H1 (cell line): ENCODE measurements around the gene TRAT1. TPM values are rescaled to one million over a fixed set of nuclear protein-coding genes. Genes with fewer than 3 reads are reported as not detected.

Experiments used
- CTCF ChIA-PET: fragments of 300-600 bp; sonication (Branson Sonifier 250); formaldehyde crosslinking; loops from one replicate; lab custom pipeline; 2021; ENCODE audit not compliant: partially characterized antibody; lab: Charles Lee
- POLR2A ChIA-PET: fragments of 300-600 bp; sonication (Branson Sonifier 250); formaldehyde crosslinking; loops from one replicate; lab custom pipeline; 2021; ENCODE audit warnings: inconsistent platforms; ENCODE audit not compliant: partially characterized antibody; lab: Charles Lee
- DNase-seq, 2 experiments: peaks; one replicate each; pipeline versions ENCODE4 v3.0.0 to v3.0.0-alpha.2; 2010 to 2022; ENCODE audit warnings: low spot score in 2 of 2, low read depth in 1 of 2, mixed read lengths in 1 of 2
- FAIRE-seq: peaks from 2 replicates; lab custom pipeline; 2011; peaks lifted over from hg19 to GRCh38; lab: Jason Lieb, UNC
- H2AFZ ChIP-seq: 2 replicates; pipeline ENCODE4 v1.8.1; 2012; ENCODE audit warnings: low read length, inconsistent platforms
- H2AK5ac ChIP-seq: 2 replicates; pipeline ENCODE4 v1.6.1; 2013; ENCODE audit warnings: low read depth, low read length
- H2BK120ac ChIP-seq: replicated peaks from 2 replicates; pipeline ENCODE3; 2013; ENCODE audit warnings: low read depth, low read length, inconsistent platforms
- H2BK12ac ChIP-seq: 2 replicates; pipeline ENCODE4 v1.6.1; 2013; ENCODE audit warnings: low read depth, low read length
- H2BK15ac ChIP-seq: 2 replicates; pipeline ENCODE4 v1.6.1; 2013; ENCODE audit warnings: low read length
- H2BK20ac ChIP-seq: 2 replicates; pipeline ENCODE4 v1.6.1; 2013; ENCODE audit warnings: low read length
- H2BK5ac ChIP-seq: 2 replicates; pipeline ENCODE4 v1.6.1; 2013; ENCODE audit warnings: low read depth, low read length
- H3K14ac ChIP-seq: 2 replicates; pipeline ENCODE4 v1.6.1; 2013; ENCODE audit warnings: inconsistent platforms; ENCODE audit not compliant: insufficient read length
- H3K18ac ChIP-seq: 2 replicates; pipeline ENCODE4 v1.6.1; 2013; ENCODE audit warnings: low read length; ENCODE audit errors: extremely low read depth
- H3K23ac ChIP-seq: 2 replicates; pipeline ENCODE4 v1.6.1; 2013; ENCODE audit warnings: inconsistent platforms; ENCODE audit not compliant: insufficient read length
- H3K23me2 ChIP-seq: 2 replicates; pipeline ENCODE4 v1.6.1; 2013; ENCODE audit warnings: low read depth, low read length
- H3K27ac ChIP-seq: 2 replicates; pipeline ENCODE4 v1.6.1; 2011; ENCODE audit warnings: low read depth, low read length, inconsistent platforms
- H3K27me3 ChIP-seq, 4 experiments: replicated peaks in 1 of 4; 1 replicate in 1 of 4; 2 replicates in 3 of 4; pipeline versions ENCODE4 v1.6.1 to v1.8.1; 2011 to 2013; ENCODE audit warnings: low read length in 3 of 4, mild to moderate bottlenecking in 3 of 4, inconsistent platforms in 2 of 4, mixed read lengths in 2 of 4, moderate library complexity in 1 of 4; ENCODE audit not compliant: control insufficient read depth in 3 of 4, insufficient read depth in 3 of 4; ENCODE audit errors: extremely low read depth in 1 of 4
- H3K36me3 ChIP-seq, 4 experiments: 2 replicates each; pipeline versions ENCODE4 v1.6.1 to v1.8.1; 2011 to 2013; ENCODE audit warnings: mild to moderate bottlenecking in 4 of 4, low read length in 3 of 4, moderate library complexity in 2 of 4, control low read depth in 1 of 4, inconsistent platforms in 1 of 4; ENCODE audit not compliant: insufficient read depth in 4 of 4, control insufficient read depth in 2 of 4
- H3K4ac ChIP-seq: replicated peaks from 2 replicates; pipeline ENCODE3; 2013; ENCODE audit warnings: low read length, low read depth, mixed read lengths, inconsistent platforms; ENCODE audit not compliant: insufficient read length
- H3K4me1 ChIP-seq, 4 experiments: replicated peaks in 1 of 4; 1 replicate in 1 of 4; 2 replicates in 3 of 4; pipeline versions ENCODE4 v1.6.1 to v1.8.1; 2011 to 2013; ENCODE audit warnings: low read length in 3 of 4, inconsistent platforms in 2 of 4, mixed read lengths in 1 of 4; ENCODE audit not compliant: insufficient read depth in 4 of 4, control insufficient read depth in 3 of 4
- H3K4me2 ChIP-seq, 2 experiments: 2 replicates each; pipeline versions ENCODE4 v1.6.1 to v1.8.1; 2011 to 2013; ENCODE audit warnings: low read depth in 2 of 2, low read length in 2 of 2, control low read depth in 1 of 2, inconsistent platforms in 1 of 2, mild to moderate bottlenecking in 1 of 2; ENCODE audit not compliant: insufficient read depth in 1 of 2
- H3K4me3 ChIP-seq, 4 experiments: fragments of 200-600, 300-600 bp in 1 of 4; sonication (generic), shearing (Covaris generic), sonication (Bioruptor Twin) in 1 of 4; 2 replicates each; pipeline versions ENCODE4 v1.5.1 to v1.8.1; 2011 to 2016; ENCODE audit warnings: low read length in 4 of 4, low read depth in 3 of 4, control low read depth in 2 of 4, inconsistent platforms in 2 of 4, mild to moderate bottlenecking in 2 of 4, mixed read lengths in 1 of 4, moderate library complexity in 1 of 4; ENCODE audit not compliant: insufficient read depth in 2 of 4; ENCODE audit errors: extremely low read depth in 1 of 4
- H3K56ac ChIP-seq: replicated peaks from 2 replicates; pipeline ENCODE3; 2013; ENCODE audit warnings: low read depth, mild to moderate bottlenecking, mixed read lengths, low read length, inconsistent platforms; ENCODE audit not compliant: insufficient read length
- H3K79me1 ChIP-seq: 2 replicates; pipeline ENCODE4 v1.6.1; 2013; ENCODE audit warnings: low read depth, low read length, control low read depth
- H3K79me2 ChIP-seq, 2 experiments: 2 replicates each; pipeline versions ENCODE4 v1.6.1 to v1.8.1; 2012 to 2013; ENCODE audit warnings: low read length in 2 of 2, mild to moderate bottlenecking in 2 of 2, inconsistent platforms in 1 of 2; ENCODE audit not compliant: insufficient read depth in 2 of 2, control insufficient read depth in 1 of 2
- H3K9ac ChIP-seq, 4 experiments: replicated peaks in 1 of 4; 1 replicate in 1 of 4; 2 replicates in 3 of 4; pipeline versions ENCODE4 v1.6.1 to v1.8.1; 2011 to 2013; ENCODE audit warnings: low read depth in 3 of 4, low read length in 3 of 4, control low read depth in 2 of 4, mild to moderate bottlenecking in 2 of 4, moderate library complexity in 2 of 4, inconsistent platforms in 1 of 4; ENCODE audit errors: extremely low read depth in 1 of 4
- H3K9me3 ChIP-seq, 2 experiments: 2 replicates each; pipeline versions ENCODE4 v1.6.1 to v1.8.1; 2012 to 2013; ENCODE audit warnings: mild to moderate bottlenecking in 2 of 2, moderate library complexity in 2 of 2, control low read depth in 1 of 2, inconsistent platforms in 1 of 2, low read depth in 1 of 2, low read length in 1 of 2, mixed read lengths in 1 of 2; ENCODE audit not compliant: insufficient read depth in 2 of 2
- H4K20me1 ChIP-seq, 2 experiments: replicated peaks in 1 of 2; 2 replicates each; pipeline versions ENCODE3 to v1.8.1; 2011 to 2013; ENCODE audit warnings: inconsistent platforms in 2 of 2, low read length in 2 of 2, mild to moderate bottlenecking in 1 of 2; ENCODE audit not compliant: insufficient read depth in 2 of 2, control insufficient read depth in 1 of 2
- H4K5ac ChIP-seq: 2 replicates; pipeline ENCODE4 v1.6.1; 2013; ENCODE audit warnings: low read length, low read depth, mixed read lengths, inconsistent platforms; ENCODE audit not compliant: insufficient read length
- H4K8ac ChIP-seq: 2 replicates; pipeline ENCODE4 v1.8.0; 2013; ENCODE audit warnings: mild to moderate bottlenecking, moderate library complexity, low read length, inconsistent platforms; ENCODE audit not compliant: insufficient read depth; ENCODE audit errors: extremely low read depth
- H4K91ac ChIP-seq: replicated peaks from 2 replicates; pipeline ENCODE3; 2013; ENCODE audit warnings: low read length, mixed read lengths, inconsistent platforms; ENCODE audit not compliant: insufficient read length
- ASH2L ChIP-seq: fragments of 200-600, 300-600 bp; sonication (generic); IDR thresholded peaks from one replicate; pipeline ENCODE4 v1.7.1; 2017; ENCODE audit warnings: low read length
- ATF2 ChIP-seq: IDR thresholded peaks from 2 replicates; pipeline ENCODE4 v1.6.1; 2012; ENCODE audit warnings: low read length, inconsistent platforms
- BACH1 ChIP-seq: IDR thresholded peaks from 2 replicates; pipeline ENCODE4 v1.6.1; 2012; ENCODE audit warnings: low read length, improper control_type of control experiment
- FOSL1 ChIP-seq: IDR thresholded peaks from 2 replicates; pipeline ENCODE4 v1.6.1; 2011; ENCODE audit warnings: mild to moderate bottlenecking, low read depth, low read length, moderate library complexity; ENCODE audit not compliant: insufficient read depth
- HDAC2 ChIP-seq, 2 experiments: fragments of 300-600 bp in 1 of 2; sonication (generic) in 1 of 2; IDR thresholded peaks; 2 replicates each; pipeline ENCODE4 v1.6.1; 2011 to 2012; ENCODE audit warnings: low read depth in 2 of 2, low read length in 2 of 2, mild to moderate bottlenecking in 2 of 2, moderate library complexity in 2 of 2, borderline replicate concordance in 1 of 2, inconsistent platforms in 1 of 2
- KDM1A ChIP-seq: fragments of 200-600, 300-600 bp; sonication (generic); IDR thresholded peaks from 2 replicates; pipeline ENCODE4 v1.7.1; 2016; ENCODE audit warnings: mild to moderate bottlenecking, low read length, borderline replicate concordance
- KDM4A ChIP-seq: IDR thresholded peaks from one replicate; pipeline ENCODE4 v1.7.1; 2012; ENCODE audit warnings: low read depth, mild to moderate bottlenecking, moderate library complexity, low read length, inconsistent platforms; ENCODE audit not compliant: severe bottlenecking
- MAFK ChIP-seq: IDR thresholded peaks from 2 replicates; pipeline ENCODE4 v1.6.1; 2012; ENCODE audit warnings: low read depth, mild to moderate bottlenecking, improper control_type of control experiment, low read length
- MAX ChIP-seq: IDR thresholded peaks from 2 replicates; pipeline ENCODE4 v1.6.1; 2012; ENCODE audit warnings: inconsistent platforms
- POU5F1 ChIP-seq: IDR thresholded peaks from 2 replicates; pipeline ENCODE4 v1.6.1; 2011; ENCODE audit warnings: low read depth, mild to moderate bottlenecking, low read length, moderate library complexity
- SIN3A ChIP-seq, 2 experiments: IDR thresholded peaks in 1 of 2; conservative IDR thresholded peaks in 1 of 2; 2 replicates each; pipeline ENCODE4 v1.6.1; 2011 to 2012; ENCODE audit warnings: low read length in 2 of 2, improper control_type of control experiment in 1 of 2, low read depth in 1 of 2, mild to moderate bottlenecking in 1 of 2
- TAF7 ChIP-seq: optimal IDR thresholded peaks from 2 replicates; pipeline ENCODE3; 2011; ENCODE audit warnings: low read depth, mild to moderate bottlenecking, inconsistent platforms, low read length, moderate library complexity, borderline replicate concordance
- WGBS, 2 experiments: shearing (Covaris generic) in 1 of 2; methylation state at CpG; one replicate each; pipeline versions ENCODE4 v1.1.6 to v1.1.7; 2013 to 2015; ENCODE audit warnings: low lambda C conversion rate in 2 of 2, mixed read lengths in 2 of 2, inconsistent platforms in 1 of 2, low coverage in 1 of 2, missing lambda C conversion rate in 1 of 2; ENCODE audit not compliant: insufficient replicate concordance in 2 of 2, insufficient coverage in 1 of 2, insufficient read length in 1 of 2; ENCODE audit errors: extremely low coverage in 1 of 2, missing lambda C conversion rate in 1 of 2; 5-methylcytosine and 5-hydroxymethylcytosine counted together
- polyA plus RNA-seq, 7 experiments: library from polyadenylated mRNA; depleted of rRNA in 3 of 7; stranded (reverse) in 5 of 7; unstranded in 2 of 7; fragments of >200 nt in 5 of 7; fragments of 200-250 nt in 2 of 7; gene quantifications; 1 replicate in 5 of 7; 2 replicates in 1 of 7; 4 replicates in 1 of 7; pipeline versions ENCODE4 v1.2.1 to v1.2.3, GENCODE V29; 2011 to 2013; ENCODE audit warnings: missing spikeins in 2 of 7, mixed read lengths in 2 of 7
- total RNA-seq: library from RNA; stranded (reverse); fragmentation: NEBNext Ultra II Directional; extraction: Animal tissue kit (Norgen Biotek cat#: 25700); gene quantifications from 2 replicates; pipeline ENCODE4 v1.2.1, GENCODE V29; 2021

TRAT1 gene
- total and polyA plus RNA-seq, 2 of the 8 experiments (the other 6 are each of a cell fraction or from before 2014, with no cell fraction given), result not detected

GRCh38 chr3:108804966-108805365, 17.6 kb upstream of the TRAT1 start:
- H4K8ac ChIP-seq, result no peak overlapping the region
- H4K91ac ChIP-seq, result no peak overlapping the region
- H3K79me2 ChIP-seq, result no peaks in the 10 kb centered on the region
- no peak overlapping the region for H3K18ac ChIP-seq
- no peak overlapping the region for H3K23ac ChIP-seq
- H3K4me1 ChIP-seq, result no peaks in the 10 kb centered on the region
- DNase-seq, result no peak
- no peak overlapping the region for H2BK5ac ChIP-seq
- H2BK20ac ChIP-seq, result no peak overlapping the region
- H4K5ac ChIP-seq, result no peak overlapping the region
- H3K23me2 ChIP-seq, result no peaks in the 10 kb centered on the region
- H4K20me1 ChIP-seq, result no peaks in the 10 kb centered on the region
- no peaks in the 10 kb centered on the region for H3K27me3 ChIP-seq
- 94% methylated on average over 4 of the region's 4 CpGs; no CpG with 5 or more reads in 1 of the 2 experiments for WGBS, 2 experiments
- H2AK5ac ChIP-seq, result no peak overlapping the region
- H3K4ac ChIP-seq, result no peak overlapping the region
- no peak overlapping the region for H2BK120ac ChIP-seq
- no peak for FAIRE-seq
- H3K4me3 ChIP-seq, result no peak overlapping the region
- H3K56ac ChIP-seq, result no peak overlapping the region
- no peaks in the 10 kb centered on the region for H3K79me1 ChIP-seq
- no peak overlapping the region for H3K9ac ChIP-seq
- POLR2A ChIA-PET, result no interaction called here
- no peaks in the 10 kb centered on the region for H3K36me3 ChIP-seq
- no peak overlapping the region for H2AFZ ChIP-seq
- CTCF ChIA-PET, result interaction anchor here (0.9 kb wide), 1 partner anchor 15 kb away, joined by 3 read pairs; no protein-coding TSS in a partner anchor
- no peak overlapping the region for H3K14ac ChIP-seq
- H3K9me3 ChIP-seq, result no peaks in the 10 kb centered on the region
- H3K4me2 ChIP-seq, result no peak overlapping the region
- no peak overlapping the region for H2BK12ac ChIP-seq
- H2BK15ac ChIP-seq, result no peak overlapping the region
- H3K27ac ChIP-seq, result no peak overlapping the region
- no peak for TF ChIP-seq MAX
- TF ChIP-seq HDAC2 (IDR thresholded peaks at IDR 0.05; ENCODE audit: borderline replicate concordance in 1 of 2, low read depth in 2 of 2, low read length in 2 of 2), result no peak
- TF ChIP-seq TAF7, result no peak
- no peak for TF ChIP-seq KDM1A
- no peak for TF ChIP-seq BACH1
- TF ChIP-seq KDM4A, result no peak
- no peak for TF ChIP-seq POU5F1
- TF ChIP-seq ASH2L, result no peak
- no peak for TF ChIP-seq ATF2
- no peak for TF ChIP-seq FOSL1
- TF ChIP-seq MAFK, result no peak
- TF ChIP-seq SIN3A (conservative IDR thresholded peaks at IDR 0.05 in 1 of 2, IDR thresholded peaks at IDR 0.05 in 1 of 2; ENCODE audit: low read depth in 1 of 2, low read length in 2 of 2), result no peak
